Stomach (tissue), 9 donors: ENCODE results near the gene CAMK2B. TPM values are rescaled to one million over a fixed set of nuclear protein-coding genes. Genes with fewer than 3 reads are reported as not detected.

Experiments
- DNase-seq, 2 donors: peaks; one replicate each; pipeline versions ENCODE4 v3.0.0 to v3.0.0-alpha.2; 2013 to 2019
- H3K27ac ChIP-seq, 5 donors: fragments of 200-600 bp in 4 of 5; sonication (generic) in 4 of 5; one replicate each; pipeline ENCODE4 v1.5.1; 2013 to 2019; ENCODE audit warnings: mild to moderate bottlenecking in 1 of 5, moderate library complexity in 1 of 5
- H3K27me3 ChIP-seq, 3 donors: fragments of 200-600 bp; sonication (generic); one replicate each; pipeline ENCODE4 v1.5.1; 2017 to 2019; ENCODE audit warnings: mixed run types in 1 of 3
- H3K36me3 ChIP-seq, 4 donors: fragments of 200-600 bp; sonication (generic); 1 replicate in 3 of 4; 2 replicates in 1 of 4; pipeline ENCODE4 v1.5.1; 2016 to 2019
- H3K4me1 ChIP-seq, 4 donors: fragments of 200-600 bp; sonication (generic); one replicate each; pipeline ENCODE4 v1.5.1; 2016 to 2019
- H3K4me3 ChIP-seq, 4 donors: fragments of 200-600 bp; sonication (generic) in 3 of 4; one replicate each; pipeline ENCODE4 v1.5.1; 2016 to 2019; ENCODE audit warnings: mild to moderate bottlenecking in 1 of 4
- H3K9me3 ChIP-seq, 4 donors: fragments of 200-600 bp; sonication (generic); one replicate each; pipeline ENCODE4 v1.5.1; 2016 to 2019
- CTCF ChIP-seq, 7 experiments: fragments of 450-650 bp in 4 of 7; fragments of 200-600 bp in 3 of 7; sonication (generic) in 3 of 7; IDR thresholded peaks; one replicate each; pipeline ENCODE4 v1.5.1; 2016 to 2019; ENCODE audit warnings: antibody characterized with exemption in 7 of 7, control low read depth in 2 of 7, mild to moderate bottlenecking in 1 of 7
- EP300 ChIP-seq: sonication (generic); formaldehyde crosslinking; IDR thresholded peaks from one replicate; pipeline ENCODE4 v1.6.1; 2017; ENCODE audit warnings: antibody characterized with exemption
- POLR2A ChIP-seq, 4 donors: fragments of 450-650 bp; IDR thresholded peaks; one replicate each; pipeline ENCODE4 v1.6.1; 2016; ENCODE audit warnings: antibody characterized with exemption in 4 of 4, control low read depth in 2 of 4, mild to moderate bottlenecking in 1 of 4, moderate library complexity in 1 of 4
- POLR2AphosphoS5 ChIP-seq, 3 donors: sonication (generic); formaldehyde crosslinking; IDR thresholded peaks; one replicate each; pipeline ENCODE4 v1.6.1; 2016; ENCODE audit warnings: antibody characterized with exemption in 3 of 3
- WGBS, 5 donors: extraction: QIAGEN DNeasy Blood & Tissue Kit in 3 of 5; methylation state at CpG; one replicate each; pipeline versions ENCODE4 v1.1.5 to v1.1.7; 2013 to 2018; 5-methylcytosine and 5-hydroxymethylcytosine counted together
- intact Hi-C: fragments of 100-400 bp; cut with DNase I; formaldehyde crosslinking; loops from one replicate; pipeline ENCODE4 v1.15.1; 2023; ENCODE audit warnings: low total_unique reads
- polyA plus RNA-seq, 3 donors: library from polyadenylated mRNA; stranded (reverse); fragments of 200-250 nt; gene quantifications; one replicate each; pipeline ENCODE4 v1.2.3, GENCODE V29; 2013
- total RNA-seq, 5 donors: library from RNA; depleted of rRNA; stranded (reverse); fragments of >200 nt; gene quantifications; one replicate each; pipeline versions ENCODE4 v1.1.0 to v1.2.3, GENCODE V29; 2014 to 2016
- donor health status: healthy with polysubstance abuse.
- donor health status: Bipolar disorder and iron deficiency.
- donor health status: healthy.

Gene CAMK2B
- total and polyA plus RNA-seq, 8 donors: 0.92 to 28.4 (median 5.4) TPM; not detected in 2

- 68 to 85% (median 73%) methylated on average over 17 to 21 of the region's 21 CpGs for WGBS, 5 donors
- intact Hi-C loops: no loop called here
Measured at GRCh38 chr7:44267719-44268421, 57.5 kb downstream of the CAMK2B start.

GRCh38 chr7:44267178-44267577 lies 58.2 kb downstream of the CAMK2B start:
- H3K9me3 ChIP-seq: no peaks in the 10 kb centered on the region
- no peak overlapping the region for H3K27ac ChIP-seq
- no peak for DNase-seq
- no peak overlapping the region for H3K4me3 ChIP-seq
- H3K4me1 ChIP-seq: no peaks in the 10 kb centered on the region
- H3K27me3 ChIP-seq: peaks cover 0 to 52% (median 6%) of the 10 kb centered on the region in 3 donors
- intact Hi-C loops: no loop called here
- 77 to 100% (median 93%) methylated on average over 2 to 3 of the region's 3 CpGs for WGBS, 5 donors
- TF ChIP-seq EP300 (no peak), CTCF (IDR thresholded peaks at IDR 0.05) (no peak), POLR2A (IDR thresholded peaks at IDR 0.05) (no peak), POLR2AphosphoS5 (IDR thresholded peaks at IDR 0.05) (no peak)
- H3K36me3 ChIP-seq: no peaks in the 10 kb centered on the region

More at GRCh38 chr7:44267719-44268421, 57.5 kb downstream of the CAMK2B start:
- Histone ChIP-seq H3K9me3 (no peaks in the 10 kb centered on the region), H3K4me1 (no peaks in the 10 kb centered on the region), H3K27ac (no peak overlapping the region), H3K27me3 (peaks cover 0 to 45% (median 6%) of the 10 kb centered on the region in 3 donors), H3K4me3 (no peak overlapping the region), H3K36me3 (no peaks in the 10 kb centered on the region)
- TF ChIP-seq POLR2A (IDR thresholded peaks at IDR 0.05): no peak
- TF ChIP-seq EP300: no peak
- no peak for TF ChIP-seq POLR2AphosphoS5 (IDR thresholded peaks at IDR 0.05)
- TF ChIP-seq CTCF (IDR thresholded peaks at IDR 0.05): no peak
- DNase-seq: no peak

GRCh38 chr7:44266526-44266925 lies 58.9 kb downstream of the CAMK2B start:
- Histone ChIP-seq H3K4me3 (no peak overlapping the region), H3K27ac (no peak overlapping the region), H3K36me3 (no peaks in the 10 kb centered on the region), H3K9me3 (no peaks in the 10 kb centered on the region), H3K27me3 (peaks cover 0 to 54% (median 6%) of the 10 kb centered on the region in 3 donors), H3K4me1 (no peaks in the 10 kb centered on the region)
- TF ChIP-seq EP300 (no peak), POLR2AphosphoS5 (IDR thresholded peaks at IDR 0.05) (no peak), CTCF (IDR thresholded peaks at IDR 0.05) (no peak), POLR2A (IDR thresholded peaks at IDR 0.05) (no peak)
- intact Hi-C loops: no loop called here
- DNase-seq: no peak
- WGBS, 5 donors: 76 to 93% (median 87%) methylated on average over 2 to 8 of the region's 8 CpGs

GRCh38 chr7:44265728-44266127 lies 59.7 kb downstream of the CAMK2B start:
- H3K27me3 ChIP-seq: peaks cover 0 to 60% (median 6%) of the 10 kb centered on the region in 3 donors
- H3K9me3 ChIP-seq: no peaks in the 10 kb centered on the region
- no peak for TF ChIP-seq CTCF (IDR thresholded peaks at IDR 0.05)
- no peak for TF ChIP-seq POLR2A (IDR thresholded peaks at IDR 0.05)
- TF ChIP-seq POLR2AphosphoS5 (IDR thresholded peaks at IDR 0.05): no peak
- TF ChIP-seq EP300: no peak
- no peak overlapping the region for H3K4me3 ChIP-seq
- DNase-seq: no peak
- H3K36me3 ChIP-seq: no peaks in the 10 kb centered on the region
- 71 to 85% (median 81%) methylated on average over 8 of the region's 8 CpGs for WGBS, 5 donors
- H3K4me1 ChIP-seq: no peaks in the 10 kb centered on the region
- intact Hi-C loops: no loop called here
- no peak overlapping the region for H3K27ac ChIP-seq
